ENCODE data around the gene RNASEL.

The RNASEL gene

DNA sequence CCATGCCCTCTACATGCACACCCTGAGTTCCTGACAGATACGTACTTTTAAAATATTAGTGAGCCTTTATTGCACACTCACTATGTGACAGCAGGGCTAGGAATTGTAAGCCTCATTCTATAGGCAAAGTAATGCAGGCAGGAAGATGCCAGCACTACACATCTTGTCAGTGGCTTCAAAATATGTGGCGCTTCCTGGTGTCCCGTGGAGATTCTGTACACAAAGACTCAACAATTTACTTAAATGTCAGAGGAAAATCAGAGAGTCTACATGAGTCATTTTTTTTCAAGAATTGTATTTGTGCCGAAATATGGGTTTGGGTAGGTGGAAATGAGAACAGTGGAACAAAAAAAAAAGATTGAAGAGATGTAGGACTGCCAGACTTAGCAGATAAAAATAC is 27.6 kb downstream of the RNASEL start:
- H3K4me3 ChIP-seq (ENCODE audit: low read depth, low read length) = no peak overlapping the region
- TF ChIP-seq, protein P1, sequence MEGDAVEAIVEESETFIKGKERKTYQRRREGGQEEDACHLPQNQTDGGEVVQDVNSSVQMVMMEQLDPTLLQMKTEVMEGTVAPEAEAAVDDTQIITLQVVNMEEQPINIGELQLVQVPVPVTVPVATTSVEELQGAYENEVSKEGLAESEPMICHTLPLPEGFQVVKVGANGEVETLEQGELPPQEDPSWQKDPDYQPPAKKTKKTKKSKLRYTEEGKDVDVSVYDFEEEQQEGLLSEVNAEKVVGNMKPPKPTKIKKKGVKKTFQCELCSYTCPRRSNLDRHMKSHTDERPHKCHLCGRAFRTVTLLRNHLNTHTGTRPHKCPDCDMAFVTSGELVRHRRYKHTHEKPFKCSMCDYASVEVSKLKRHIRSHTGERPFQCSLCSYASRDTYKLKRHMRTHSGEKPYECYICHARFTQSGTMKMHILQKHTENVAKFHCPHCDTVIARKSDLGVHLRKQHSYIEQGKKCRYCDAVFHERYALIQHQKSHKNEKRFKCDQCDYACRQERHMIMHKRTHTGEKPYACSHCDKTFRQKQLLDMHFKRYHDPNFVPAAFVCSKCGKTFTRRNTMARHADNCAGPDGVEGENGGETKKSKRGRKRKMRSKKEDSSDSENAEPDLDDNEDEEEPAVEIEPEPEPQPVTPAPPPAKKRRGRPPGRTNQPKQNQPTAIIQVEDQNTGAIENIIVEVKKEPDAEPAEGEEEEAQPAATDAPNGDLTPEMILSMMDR (IDR thresholded peaks at IDR 0.05; ENCODE audit: borderline replicate concordance, insufficient read depth, low read depth, low read length) = no peak

DNA sequence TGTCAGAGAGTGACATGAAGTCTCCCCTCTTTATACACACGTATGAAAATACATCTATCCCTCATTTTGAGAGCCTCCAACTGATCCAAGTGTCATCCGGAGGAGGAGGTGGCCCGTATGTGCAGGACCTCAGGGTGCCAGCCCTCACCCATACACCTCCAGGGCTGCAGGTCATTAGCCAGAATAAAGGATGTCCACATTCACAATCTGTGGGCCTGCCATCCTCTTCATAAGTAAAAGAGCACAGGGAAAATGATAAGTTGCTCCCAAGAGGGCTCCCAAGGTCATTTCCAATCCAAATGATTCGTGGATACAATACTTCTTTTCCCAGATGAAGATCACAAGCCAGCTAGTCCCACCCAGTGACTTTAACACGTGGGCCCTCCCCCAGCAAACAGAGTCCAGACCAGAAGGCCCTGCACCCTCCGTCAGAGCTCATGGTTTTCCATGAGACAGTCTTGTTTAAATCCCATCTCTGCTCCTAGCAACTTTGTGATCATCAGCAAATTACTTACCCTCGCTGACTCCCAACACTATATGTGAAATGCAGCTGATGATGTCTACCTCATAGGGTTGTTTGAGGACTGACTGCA is 28.6 kb downstream of the RNASEL start:
- TF ChIP-seq, protein P1 (IDR thresholded peaks at IDR 0.05; ENCODE audit: borderline replicate concordance, insufficient read depth, low read depth, low read length) = no peak

DNA sequence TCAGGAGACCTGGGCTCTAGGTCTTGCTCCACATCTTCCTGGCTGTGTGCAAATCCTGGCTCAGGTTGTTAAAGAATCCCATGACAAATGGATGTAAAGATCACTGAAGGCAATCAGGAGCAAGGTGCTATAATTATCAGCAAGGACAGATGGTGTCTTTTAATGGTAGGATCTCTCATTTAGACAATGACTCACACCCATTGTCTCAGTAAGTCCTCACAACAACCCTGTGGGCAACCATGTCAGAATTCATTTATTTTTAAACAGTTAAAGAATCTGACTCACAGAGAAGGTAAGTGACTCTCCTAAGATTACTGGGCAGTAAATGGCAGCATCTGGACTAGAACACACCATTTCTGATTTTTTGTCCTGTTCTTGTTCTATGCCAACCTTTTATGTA is 32.8 kb downstream of the RNASEL start:
- H3K4me3 ChIP-seq (ENCODE audit: low read depth, low read length) = no peak overlapping the region
- TF ChIP-seq, protein P1 (IDR thresholded peaks at IDR 0.05; ENCODE audit: borderline replicate concordance, insufficient read depth, low read depth, low read length) = no peak

More for the DNA sequence above, 28.6 kb downstream of the RNASEL start:
- no peak overlapping the region for H3K4me3 ChIP-seq (ENCODE audit: low read depth, low read length)

DNA sequence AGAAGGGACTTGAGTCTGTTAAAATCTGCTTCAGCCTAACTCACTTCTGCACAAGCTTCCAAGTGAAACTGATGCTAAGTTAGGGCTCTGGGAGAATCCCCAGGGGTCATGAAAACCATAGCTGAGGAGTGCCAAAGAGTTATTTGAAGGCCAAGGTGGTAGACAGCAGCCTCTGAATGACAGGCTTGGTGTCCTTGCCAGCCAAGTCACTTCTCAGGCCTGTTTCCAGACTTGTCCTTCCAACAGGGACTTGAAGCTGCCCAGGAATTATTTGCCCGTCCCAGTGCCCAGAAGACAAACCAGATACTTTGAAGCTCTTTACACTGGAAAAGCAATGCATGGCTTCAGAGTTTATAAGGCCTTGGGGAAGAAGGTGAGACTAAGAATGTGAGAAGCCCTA is 33.6 kb downstream of the RNASEL start:
- TF ChIP-seq, protein P1 (IDR thresholded peaks at IDR 0.05; ENCODE audit: borderline replicate concordance, insufficient read depth, low read depth, low read length) = no peak

DNA sequence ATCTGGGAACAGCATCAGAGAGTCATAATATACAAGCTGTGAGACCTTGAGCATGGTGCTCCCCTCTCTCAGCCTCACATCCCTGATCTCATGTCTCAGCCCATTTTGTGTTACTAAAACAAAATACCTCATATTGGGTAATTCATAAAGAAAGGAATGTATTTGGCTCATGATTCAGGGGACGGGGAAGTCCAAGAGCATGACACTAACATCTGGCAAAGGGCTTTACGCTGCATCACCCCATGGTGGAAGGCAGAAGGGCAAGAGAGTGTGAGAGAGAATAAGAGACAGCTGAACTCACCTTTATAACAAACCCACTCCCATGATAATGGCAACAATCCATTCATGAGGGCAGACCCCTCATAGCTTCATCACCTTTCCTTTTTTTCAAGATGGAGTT is 36.5 kb downstream of the RNASEL start:
- no peak overlapping the region for H3K4me3 ChIP-seq (ENCODE audit: low read depth, low read length)
- TF ChIP-seq, protein P1 (IDR thresholded peaks at IDR 0.05; ENCODE audit: borderline replicate concordance, insufficient read depth, low read depth, low read length) = no peak

More for the DNA sequence above, 33.6 kb downstream of the RNASEL start:
- H3K4me3 ChIP-seq (ENCODE audit: low read depth, low read length) = no peak overlapping the region

DNA sequence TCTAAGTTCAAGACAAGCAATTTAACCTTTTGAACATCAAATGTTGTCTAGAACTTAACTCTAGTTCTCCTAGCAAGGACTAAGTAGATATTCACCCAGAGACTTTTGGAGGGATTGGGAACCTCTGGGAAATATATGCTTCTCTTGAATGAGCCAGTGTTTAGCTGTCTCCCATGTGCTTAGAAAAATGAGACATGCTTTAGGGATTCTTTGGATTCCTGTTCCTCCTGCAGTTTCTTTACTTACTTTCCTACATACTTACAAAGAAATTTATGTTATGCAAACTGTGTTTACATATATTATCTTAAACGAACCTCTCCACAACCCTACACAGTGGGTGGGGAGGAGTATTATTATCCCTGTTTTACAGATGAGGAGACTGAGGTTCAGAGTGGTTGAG is 39.2 kb downstream of the RNASEL start:
- TF ChIP-seq, protein P1 (IDR thresholded peaks at IDR 0.05; ENCODE audit: borderline replicate concordance, insufficient read depth, low read depth, low read length) = no peak
- H3K4me3 ChIP-seq (ENCODE audit: low read depth, low read length) = no peak overlapping the region

DNA sequence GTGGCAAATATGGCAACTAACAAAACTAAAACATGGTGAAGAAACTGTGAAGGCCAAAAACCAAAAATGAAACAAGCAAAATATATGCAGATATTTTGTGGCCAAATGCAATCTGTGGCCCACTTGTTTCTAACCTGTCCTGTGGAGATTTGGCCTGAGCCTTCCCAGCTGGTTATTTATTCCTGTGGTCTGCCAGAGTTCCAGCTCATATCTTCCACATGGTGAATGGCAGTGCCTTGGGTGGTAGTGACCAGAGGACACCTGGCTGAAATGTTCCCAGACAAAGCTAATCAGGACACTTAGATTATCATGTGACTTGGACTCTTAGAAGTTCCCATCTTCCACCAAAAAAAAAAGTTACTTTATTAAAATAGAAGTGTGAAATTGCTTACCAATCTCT is 39.7 kb downstream of the RNASEL start:
- TF ChIP-seq, protein P1 (IDR thresholded peaks at IDR 0.05; ENCODE audit: borderline replicate concordance, insufficient read depth, low read depth, low read length) = no peak
- no peak overlapping the region for H3K4me3 ChIP-seq (ENCODE audit: low read depth, low read length)
